CD4-positive, alpha-beta T cell (primary cell): ENCODE data around the gene MAGEA9B. TPM values are rescaled to one million over a fixed set of nuclear protein-coding genes. Genes with fewer than 3 reads are reported as not detected.
"Not testable (repeated sequence)": the region's sequence is repeated elsewhere in the genome, so short reads cannot be mapped to it uniquely, and the experiment has no call there.

Source experiments
- ATAC-seq: fragments of 200-7000 bp; cut with Tn5 transposase; one replicate; pipeline ENCODE4 v1.10.0; 2022; ENCODE audit warnings: mild to moderate bottlenecking; ENCODE audit not compliant: poor library complexity
- CTCF ChIA-PET: fragments of 350-600 bp; sonication (Branson Sonifier 250); formaldehyde crosslinking; loops from one replicate; lab custom pipeline; 2021; ENCODE audit warnings: antibody characterized with exemption, inconsistent platforms; lab: Charles Lee
- POLR2A ChIA-PET: fragments of 350-600 bp; sonication (Branson Sonifier 250); formaldehyde crosslinking; loops from one replicate; lab custom pipeline; 2021; ENCODE audit warnings: antibody characterized with exemption, inconsistent platforms; lab: Charles Lee
- DNase-seq, 14 experiments: peaks; one replicate each; pipeline ENCODE4 v3.0.0-alpha.2; 2013 to 2020; ENCODE audit warnings: mixed read lengths in 2 of 14
- H3K27ac ChIP-seq, 2 donors: one replicate each; pipeline versions ENCODE4 v1.5.1 to v1.7.0; 2013; ENCODE audit warnings: low read length in 2 of 2, low read depth in 1 of 2, mild to moderate bottlenecking in 1 of 2
- H3K27me3 ChIP-seq, 2 experiments: 1 replicate in 1 of 2; 2 replicates in 1 of 2; pipeline versions ENCODE4 v1.6.1 to v1.7.0; 2013; ENCODE audit warnings: low read length in 2 of 2, control low read depth in 1 of 2, mild to moderate bottlenecking in 1 of 2, moderate library complexity in 1 of 2; ENCODE audit not compliant: insufficient read depth in 2 of 2, control insufficient read depth in 1 of 2
- H3K36me3 ChIP-seq: one replicate; pipeline ENCODE4 v1.6.1; 2013; ENCODE audit warnings: low read length, control low read depth; ENCODE audit not compliant: insufficient read depth
- H3K4me1 ChIP-seq: one replicate; pipeline ENCODE4 v1.6.1; 2013; ENCODE audit warnings: low read length, control low read depth; ENCODE audit not compliant: insufficient read depth
- H3K4me3 ChIP-seq: one replicate; pipeline ENCODE4 v1.5.1; 2013; ENCODE audit warnings: mild to moderate bottlenecking, low read length, moderate library complexity
- H3K9me3 ChIP-seq, 2 experiments: 1 replicate in 1 of 2; 2 replicates in 1 of 2; pipeline versions ENCODE4 v1.6.1 to v1.7.0; 2013; ENCODE audit warnings: low read length in 2 of 2, mild to moderate bottlenecking in 2 of 2, control low read depth in 1 of 2, moderate library complexity in 1 of 2; ENCODE audit not compliant: control insufficient read depth in 1 of 2, insufficient read depth in 1 of 2
- H3K27ac Mint-ChIP-seq: one replicate; pipeline ENCODE4 v1.8.0; 2020; ENCODE audit warnings: mixed read lengths
- H3K27me3 Mint-ChIP-seq: one replicate; pipeline ENCODE4 v1.8.0; 2021; ENCODE audit warnings: mixed read lengths
- H3K36me3 Mint-ChIP-seq: one replicate; pipeline ENCODE4 v1.8.0; 2021; ENCODE audit warnings: low read depth, mixed read lengths
- H3K4me1 Mint-ChIP-seq: one replicate; pipeline ENCODE4 v1.8.0; 2021; ENCODE audit warnings: low read depth, mixed read lengths
- H3K4me3 Mint-ChIP-seq: one replicate; pipeline ENCODE4 v1.8.0; 2020; ENCODE audit warnings: mild to moderate bottlenecking, mixed read lengths
- H3K9me3 Mint-ChIP-seq: one replicate; pipeline ENCODE4 v1.8.0; 2020; ENCODE audit warnings: mixed read lengths
- intact Hi-C, 2 experiments: fragments of 100-400 bp; cut with DNase I in 1 of 2; cut with micrococcal nuclease in 1 of 2; formaldehyde crosslinking; loops; one replicate each; pipeline versions ENCODE4 v1.15.1 to v1.9.0; 2023 to 2025; cut with DNase I, micrococcal nuclease
- total RNA-seq, 174 experiments: library from RNA in 2 of 174; stranded (reverse) in 2 of 174; gene quantifications; one replicate each; pipeline ENCODE4 v1.2.3 and lab custom pipeline; 2021 to 2026
- TF ChIP-seq, protein P1 (sequence below): fragments of 200-600 bp; IDR thresholded peaks from one replicate; pipeline ENCODE4 v1.8.0; 2022; ENCODE audit warnings: antibody characterized with exemption, mild to moderate bottlenecking

Gene MAGEA9B
- total RNA-seq, 2 experiments from 2014 or later: not detected

GRCh38 chrX:149611623-149612175, 24.4 kb upstream of the MAGEA9B start:
- peaks cover 12% of the 10 kb centered on the region for H3K36me3 ChIP-seq
- CTCF ChIA-PET: interaction anchor here (0.9 kb wide), 1 partner anchor 22 kb away, joined by 3 read pairs; no protein-coding TSS in a partner anchor
- H3K4me1 ChIP-seq: no peaks in the 10 kb centered on the region
- intact Hi-C loops: no loop called here
- Mint-ChIP-seq H3K9me3 (no peaks in the 10 kb centered on the region), H3K36me3 (peaks cover 36% of the 10 kb centered on the region), H3K27me3 (no peaks in the 10 kb centered on the region), H3K27ac (no peak overlapping the region), H3K4me1 (peaks cover 28% of the 10 kb centered on the region), H3K4me3 (no peak overlapping the region)
- POLR2A ChIA-PET: no interaction called here
- no peaks in the 10 kb centered on the region for H3K9me3 ChIP-seq
- TF ChIP-seq, protein P1, sequence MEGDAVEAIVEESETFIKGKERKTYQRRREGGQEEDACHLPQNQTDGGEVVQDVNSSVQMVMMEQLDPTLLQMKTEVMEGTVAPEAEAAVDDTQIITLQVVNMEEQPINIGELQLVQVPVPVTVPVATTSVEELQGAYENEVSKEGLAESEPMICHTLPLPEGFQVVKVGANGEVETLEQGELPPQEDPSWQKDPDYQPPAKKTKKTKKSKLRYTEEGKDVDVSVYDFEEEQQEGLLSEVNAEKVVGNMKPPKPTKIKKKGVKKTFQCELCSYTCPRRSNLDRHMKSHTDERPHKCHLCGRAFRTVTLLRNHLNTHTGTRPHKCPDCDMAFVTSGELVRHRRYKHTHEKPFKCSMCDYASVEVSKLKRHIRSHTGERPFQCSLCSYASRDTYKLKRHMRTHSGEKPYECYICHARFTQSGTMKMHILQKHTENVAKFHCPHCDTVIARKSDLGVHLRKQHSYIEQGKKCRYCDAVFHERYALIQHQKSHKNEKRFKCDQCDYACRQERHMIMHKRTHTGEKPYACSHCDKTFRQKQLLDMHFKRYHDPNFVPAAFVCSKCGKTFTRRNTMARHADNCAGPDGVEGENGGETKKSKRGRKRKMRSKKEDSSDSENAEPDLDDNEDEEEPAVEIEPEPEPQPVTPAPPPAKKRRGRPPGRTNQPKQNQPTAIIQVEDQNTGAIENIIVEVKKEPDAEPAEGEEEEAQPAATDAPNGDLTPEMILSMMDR: no peak
- ATAC-seq (no peak), DNase-seq (no peak)
- no peak overlapping the region for H3K27ac ChIP-seq
- H3K27me3 ChIP-seq: no peaks in the 10 kb centered on the region
- no peak overlapping the region for H3K4me3 ChIP-seq

DNA sequence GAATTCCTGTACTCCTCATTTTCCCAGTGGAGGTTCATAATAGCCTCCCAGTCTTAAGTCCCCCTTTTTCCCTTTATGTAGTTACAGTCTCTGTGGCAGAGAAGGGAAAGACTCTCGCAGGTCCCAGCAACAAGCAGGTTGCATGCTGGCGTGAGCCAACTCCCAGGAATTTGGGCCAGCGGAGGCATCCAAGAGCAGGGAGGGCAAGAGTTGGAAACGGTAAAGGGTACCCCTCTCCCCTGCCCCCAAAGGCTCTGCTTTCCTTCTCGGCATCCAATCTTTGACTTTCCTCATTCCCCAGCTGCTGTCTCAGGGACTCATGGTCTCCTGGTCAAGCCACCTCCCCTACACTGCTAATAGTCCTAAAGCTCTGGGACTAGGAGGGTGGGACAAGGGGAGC, 23.3 kb upstream of the MAGEA9B start:
- H3K4me1 ChIP-seq: no peaks in the 10 kb centered on the region
- peaks cover 28% of the 10 kb centered on the region for H3K4me1 Mint-ChIP-seq
- no peak overlapping the region for H3K4me3 ChIP-seq
- TF ChIP-seq, protein P1: no peak
- H3K27me3 Mint-ChIP-seq: no peaks in the 10 kb centered on the region
- no peak overlapping the region for H3K4me3 Mint-ChIP-seq
- ChIA-PET CTCF (no interaction called here), POLR2A (no interaction called here)
- no peak overlapping the region for H3K27ac Mint-ChIP-seq
- H3K9me3 ChIP-seq: no peaks in the 10 kb centered on the region
- DNase-seq (no peak), ATAC-seq (no peak)
- peaks cover 16% of the 10 kb centered on the region for H3K36me3 ChIP-seq
- no peak overlapping the region for H3K27ac ChIP-seq
- H3K27me3 ChIP-seq: no peaks in the 10 kb centered on the region
- H3K36me3 Mint-ChIP-seq: peaks cover 42% of the 10 kb centered on the region
- H3K9me3 Mint-ChIP-seq: no peaks in the 10 kb centered on the region
- intact Hi-C loops: no loop called here

GRCh38 chrX:149607699-149608098, 20.4 kb upstream of the MAGEA9B start:
- no peak overlapping the region for H3K27ac ChIP-seq
- H3K36me3 Mint-ChIP-seq: peaks cover 57% of the 10 kb centered on the region
- DNase-seq: no peak
- intact Hi-C loops: no loop called here
- H3K4me1 Mint-ChIP-seq: peaks cover 7% of the 10 kb centered on the region
- no peaks in the 10 kb centered on the region for H3K9me3 ChIP-seq
- H3K4me3 Mint-ChIP-seq: no peak overlapping the region
- no peak overlapping the region for H3K4me3 ChIP-seq
- ChIA-PET CTCF (no interaction called here), POLR2A (no interaction called here)
- no peak for ATAC-seq
- no peaks in the 10 kb centered on the region for H3K9me3 Mint-ChIP-seq
- TF ChIP-seq, protein P1: no peak
- H3K36me3 ChIP-seq: peaks cover 16% of the 10 kb centered on the region
- no peaks in the 10 kb centered on the region for H3K27me3 Mint-ChIP-seq
- no peaks in the 10 kb centered on the region for H3K4me1 ChIP-seq
- H3K27me3 ChIP-seq: no peaks in the 10 kb centered on the region
- no peak overlapping the region for H3K27ac Mint-ChIP-seq

GRCh38 chrX:149605248-149605885, 18.1 kb upstream of the MAGEA9B start:
- H3K27ac Mint-ChIP-seq, H3K4me3 Mint-ChIP-seq, CTCF ChIA-PET, H3K27ac ChIP-seq, POLR2A ChIA-PET, H3K9me3 Mint-ChIP-seq, H3K4me1 Mint-ChIP-seq, H3K9me3 ChIP-seq, DNase-seq, intact Hi-C loops, H3K4me1 ChIP-seq, H3K4me3 ChIP-seq, ATAC-seq, H3K27me3 ChIP-seq, H3K27me3 Mint-ChIP-seq: not testable (repeated sequence)
- H3K36me3 ChIP-seq: peaks cover 16% of the 10 kb centered on the region
- peaks cover 55% of the 10 kb centered on the region for H3K36me3 Mint-ChIP-seq

DNA sequence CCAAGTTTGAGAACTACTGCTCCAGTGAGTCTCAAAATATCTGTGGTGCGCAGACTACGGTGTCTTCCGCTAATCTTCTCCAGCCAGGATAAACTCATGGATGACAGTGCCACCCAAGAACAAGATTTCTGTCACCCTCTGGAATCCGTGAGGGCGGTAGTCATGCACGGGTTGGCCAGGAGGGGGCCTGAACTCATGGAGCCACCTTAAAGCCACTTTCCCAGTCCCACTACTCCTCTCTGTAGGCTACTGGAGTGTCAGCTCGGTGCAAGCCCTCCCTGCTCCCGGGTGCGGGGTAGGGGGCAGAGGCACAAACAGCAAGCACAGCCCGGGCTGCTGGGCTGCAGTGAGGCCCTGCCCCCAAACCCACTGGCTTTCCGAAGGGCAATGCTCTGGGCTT, 11.3 kb upstream of the MAGEA9B start:
- H3K4me1 ChIP-seq, H3K4me3 Mint-ChIP-seq, intact Hi-C loops, H3K27me3 Mint-ChIP-seq, ATAC-seq, DNase-seq, H3K27me3 ChIP-seq, H3K36me3 ChIP-seq, H3K9me3 ChIP-seq, H3K9me3 Mint-ChIP-seq, CTCF ChIA-PET, H3K4me3 ChIP-seq, H3K27ac ChIP-seq, H3K27ac Mint-ChIP-seq, H3K4me1 Mint-ChIP-seq, POLR2A ChIA-PET: not testable (repeated sequence)
- H3K36me3 Mint-ChIP-seq: peaks cover 13% of the 10 kb centered on the region
